ENCODE data around the gene COBLL1. TPM values are rescaled to one million over a fixed set of nuclear protein-coding genes. Genes with fewer than 3 reads are reported as not detected.

Gene COBLL1
- total RNA-seq, 1 donor from 2014 or later, result 110 TPM

DNA sequence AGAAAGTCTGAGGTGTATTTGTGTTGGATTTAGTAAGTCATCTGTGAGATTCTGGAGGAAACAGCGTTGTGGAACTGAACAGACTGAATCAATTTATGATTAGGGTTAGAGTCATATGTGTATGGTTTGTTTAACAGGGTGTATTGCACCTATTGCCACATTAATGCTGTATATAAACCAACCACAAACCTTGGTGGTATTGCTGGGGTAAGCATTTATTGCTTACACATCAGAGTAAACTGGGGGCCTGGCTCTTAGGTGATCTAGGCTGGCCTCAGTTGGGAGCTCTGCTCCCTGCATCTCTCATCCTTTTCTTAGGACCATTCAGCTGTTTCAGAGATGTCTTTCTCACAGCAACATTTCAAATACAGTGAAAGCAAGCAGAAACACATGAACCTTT, 160.6 kb downstream of the COBLL1 start:
- no peak for DNase-seq (ENCODE audit: low spot score in 2 of 2, unreplicated experiment in 2 of 2)
- Mint-ChIP-seq H3K36me3 (peaks cover 26% of the 10 kb centered on the region), H3K27me3 (ENCODE audit: low read depth) (no peaks in the 10 kb centered on the region), H3K9me3 (peaks cover 17% of the 10 kb centered on the region), H3K4me3 (no peak overlapping the region), H3K27ac (no peak overlapping the region), H3K4me1 (no peaks in the 10 kb centered on the region)
- TF ChIP-seq, protein P1, sequence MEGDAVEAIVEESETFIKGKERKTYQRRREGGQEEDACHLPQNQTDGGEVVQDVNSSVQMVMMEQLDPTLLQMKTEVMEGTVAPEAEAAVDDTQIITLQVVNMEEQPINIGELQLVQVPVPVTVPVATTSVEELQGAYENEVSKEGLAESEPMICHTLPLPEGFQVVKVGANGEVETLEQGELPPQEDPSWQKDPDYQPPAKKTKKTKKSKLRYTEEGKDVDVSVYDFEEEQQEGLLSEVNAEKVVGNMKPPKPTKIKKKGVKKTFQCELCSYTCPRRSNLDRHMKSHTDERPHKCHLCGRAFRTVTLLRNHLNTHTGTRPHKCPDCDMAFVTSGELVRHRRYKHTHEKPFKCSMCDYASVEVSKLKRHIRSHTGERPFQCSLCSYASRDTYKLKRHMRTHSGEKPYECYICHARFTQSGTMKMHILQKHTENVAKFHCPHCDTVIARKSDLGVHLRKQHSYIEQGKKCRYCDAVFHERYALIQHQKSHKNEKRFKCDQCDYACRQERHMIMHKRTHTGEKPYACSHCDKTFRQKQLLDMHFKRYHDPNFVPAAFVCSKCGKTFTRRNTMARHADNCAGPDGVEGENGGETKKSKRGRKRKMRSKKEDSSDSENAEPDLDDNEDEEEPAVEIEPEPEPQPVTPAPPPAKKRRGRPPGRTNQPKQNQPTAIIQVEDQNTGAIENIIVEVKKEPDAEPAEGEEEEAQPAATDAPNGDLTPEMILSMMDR (IDR thresholded peaks at IDR 0.05; ENCODE audit: unreplicated experiment), result no peak

DNA sequence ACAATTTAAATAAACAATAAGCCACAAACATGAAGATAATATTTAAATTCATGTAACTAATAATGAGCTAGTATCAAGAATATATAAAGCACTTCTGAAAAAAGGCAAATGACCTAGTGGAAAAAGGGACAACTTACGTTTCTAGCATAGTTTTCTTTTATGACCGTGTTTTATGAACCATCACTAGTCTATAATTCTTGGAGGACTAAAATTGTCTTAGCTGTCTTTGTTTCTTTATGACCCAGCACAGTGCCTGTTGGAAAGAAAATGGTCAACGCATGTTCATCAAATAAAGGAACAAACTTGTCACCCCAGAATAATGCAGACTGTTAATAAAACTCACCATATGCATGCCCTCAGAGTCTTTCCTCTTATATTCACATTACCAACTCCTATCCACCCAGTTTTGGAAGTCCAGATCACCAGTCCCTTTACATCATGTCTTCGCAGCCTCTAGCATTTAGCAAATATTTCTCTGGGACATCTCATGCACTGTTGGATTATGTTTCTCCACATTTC, 162.9 kb downstream of the COBLL1 start:
- no peak overlapping the region for H3K27ac Mint-ChIP-seq

DNA sequence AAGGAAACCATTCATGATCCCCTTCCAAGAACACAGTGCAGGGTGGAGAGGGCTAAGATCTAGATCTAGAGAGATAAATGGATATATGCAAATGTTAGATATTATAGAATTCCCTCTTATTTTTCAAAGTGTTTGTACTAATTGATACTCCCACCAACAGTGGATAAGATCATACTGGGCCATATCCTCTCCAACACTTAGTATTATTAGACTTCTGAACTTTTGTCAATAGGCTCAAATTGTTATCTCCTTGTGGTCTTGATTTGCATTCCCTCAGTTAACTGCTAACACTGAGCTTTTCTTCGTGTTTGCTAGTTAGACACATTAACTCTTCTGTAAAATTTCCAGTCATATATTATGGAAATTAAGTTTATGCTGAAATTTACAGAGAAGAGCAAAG, 163.9 kb downstream of the COBLL1 start:
- H3K27ac Mint-ChIP-seq, result no peak overlapping the region

More for the DNA sequence above, 162.9 kb downstream of the COBLL1 start:
- TF ChIP-seq, protein P1 (IDR thresholded peaks at IDR 0.05; ENCODE audit: unreplicated experiment), result no peak
- Mint-ChIP-seq H3K36me3 (peaks cover 24% of the 10 kb centered on the region), H3K4me3 (no peak overlapping the region), H3K9me3 (peaks cover 17% of the 10 kb centered on the region), H3K27me3 (ENCODE audit: low read depth) (no peaks in the 10 kb centered on the region), H3K4me1 (no peaks in the 10 kb centered on the region)
- DNase-seq (ENCODE audit: low spot score in 2 of 2, unreplicated experiment in 2 of 2), result no peak

DNA sequence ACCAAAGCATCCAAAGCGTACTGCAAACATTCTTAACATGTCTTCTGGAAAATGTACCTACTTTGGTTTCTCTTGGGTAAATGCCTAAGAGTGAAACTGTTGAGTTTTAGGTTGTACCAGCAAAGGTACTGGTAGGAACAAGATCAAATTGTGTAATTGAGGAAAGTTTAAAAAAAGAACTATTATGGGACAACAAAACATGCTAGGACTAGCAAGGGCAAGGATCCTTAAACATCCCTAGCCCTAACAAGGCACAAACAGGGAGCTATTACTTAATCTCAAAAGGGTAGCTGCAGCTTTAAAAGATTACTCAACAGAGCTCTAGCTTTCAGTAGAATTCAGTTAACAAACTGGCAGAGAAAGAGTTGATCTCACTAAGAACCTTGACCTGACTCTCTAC, 164.4 kb downstream of the COBLL1 start:
- peaks cover 17% of the 10 kb centered on the region for H3K9me3 Mint-ChIP-seq
- no peak for DNase-seq (ENCODE audit: low spot score in 2 of 2, unreplicated experiment in 2 of 2)
- H3K27me3 Mint-ChIP-seq (ENCODE audit: low read depth), result no peaks in the 10 kb centered on the region
- TF ChIP-seq, protein P1 (IDR thresholded peaks at IDR 0.05; ENCODE audit: unreplicated experiment), result no peak
- no peak overlapping the region for H3K4me3 Mint-ChIP-seq
- no peaks in the 10 kb centered on the region for H3K4me1 Mint-ChIP-seq
- no peak overlapping the region for H3K27ac Mint-ChIP-seq
- peaks cover 21% of the 10 kb centered on the region for H3K36me3 Mint-ChIP-seq

More for the DNA sequence above, 163.9 kb downstream of the COBLL1 start:
- TF ChIP-seq, protein P1 (IDR thresholded peaks at IDR 0.05; ENCODE audit: unreplicated experiment), result no peak
- Mint-ChIP-seq H3K36me3 (peaks cover 23% of the 10 kb centered on the region), H3K4me1 (no peaks in the 10 kb centered on the region), H3K27me3 (ENCODE audit: low read depth) (no peaks in the 10 kb centered on the region), H3K9me3 (peaks cover 17% of the 10 kb centered on the region), H3K4me3 (no peak overlapping the region)
- no peak for DNase-seq (ENCODE audit: low spot score in 2 of 2, unreplicated experiment in 2 of 2)

DNA sequence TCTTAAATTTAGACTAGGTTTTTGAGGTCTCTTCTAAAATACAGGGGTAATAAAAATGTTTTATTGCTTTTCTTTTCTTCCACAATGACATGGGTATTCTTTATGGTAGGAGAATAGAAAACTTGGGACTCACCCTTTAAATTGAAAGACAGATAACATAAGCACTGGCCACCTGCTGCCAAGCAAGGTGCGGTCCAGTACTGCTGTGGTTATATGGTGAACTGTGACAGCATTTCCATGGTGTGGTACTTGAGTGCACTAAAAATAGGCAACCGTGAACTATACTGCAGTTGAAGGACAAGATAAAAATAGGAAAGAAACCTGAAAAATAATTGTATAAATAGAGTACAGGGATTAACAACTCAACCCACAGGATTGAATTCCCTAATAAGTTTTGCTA, 165.9 kb downstream of the COBLL1 start:
- Mint-ChIP-seq H3K36me3 (peaks cover 20% of the 10 kb centered on the region), H3K27ac (no peak overlapping the region), H3K9me3 (peaks cover 17% of the 10 kb centered on the region), H3K4me1 (no peaks in the 10 kb centered on the region), H3K27me3 (ENCODE audit: low read depth) (no peaks in the 10 kb centered on the region), H3K4me3 (no peak overlapping the region)
- DNase-seq (ENCODE audit: low spot score in 2 of 2, unreplicated experiment in 2 of 2), result no peak
- TF ChIP-seq, protein P1 (IDR thresholded peaks at IDR 0.05; ENCODE audit: unreplicated experiment), result no peak

DNA sequence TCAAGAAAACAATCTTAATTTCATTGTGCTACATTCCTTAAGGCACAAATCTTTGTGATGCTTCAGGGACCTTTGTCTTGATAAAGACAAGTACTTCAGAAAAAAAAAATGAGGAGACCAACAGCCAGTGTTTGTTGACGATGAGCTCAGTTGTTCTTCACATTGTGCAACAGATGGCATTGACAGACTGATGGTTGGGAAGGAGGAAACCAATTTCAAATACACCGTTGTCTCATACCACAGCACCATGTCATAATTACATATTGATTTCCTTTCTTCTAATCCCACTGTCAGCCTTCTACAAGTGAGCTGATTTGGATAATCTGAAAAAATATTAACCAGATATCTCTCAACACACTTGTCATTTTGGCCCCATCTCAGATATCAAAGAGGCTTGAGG, 166.6 kb downstream of the COBLL1 start:
- Mint-ChIP-seq H3K27me3 (ENCODE audit: low read depth) (no peaks in the 10 kb centered on the region), H3K9me3 (peaks cover 17% of the 10 kb centered on the region), H3K4me3 (no peak overlapping the region), H3K4me1 (no peaks in the 10 kb centered on the region), H3K27ac (no peak overlapping the region), H3K36me3 (peaks cover 20% of the 10 kb centered on the region)
- TF ChIP-seq, protein P1 (IDR thresholded peaks at IDR 0.05; ENCODE audit: unreplicated experiment), result no peak
- no peak for DNase-seq (ENCODE audit: low spot score in 2 of 2, unreplicated experiment in 2 of 2)
